Epithelial cell of esophagus (primary cell): ENCODE measurements around the gene TK1.

Source experiments
- DNase-seq: peaks from one replicate; pipeline ENCODE4 v3.0.0; 2010; ENCODE audit warnings: low read depth
- H3K4me3 ChIP-seq: 2 replicates; pipeline ENCODE4 v1.5.1; 2011; ENCODE audit warnings: mild to moderate bottlenecking, low read length, control low read depth
- TF ChIP-seq, protein P1 (sequence below): IDR thresholded peaks from 2 replicates; pipeline ENCODE4 v1.5.1; 2011; ENCODE audit warnings: low read depth, mild to moderate bottlenecking, low read length, control low read depth, inconsistent platforms; ENCODE audit not compliant: insufficient read depth; ENCODE audit errors: missing control alignments

Gene TK1

DNA sequence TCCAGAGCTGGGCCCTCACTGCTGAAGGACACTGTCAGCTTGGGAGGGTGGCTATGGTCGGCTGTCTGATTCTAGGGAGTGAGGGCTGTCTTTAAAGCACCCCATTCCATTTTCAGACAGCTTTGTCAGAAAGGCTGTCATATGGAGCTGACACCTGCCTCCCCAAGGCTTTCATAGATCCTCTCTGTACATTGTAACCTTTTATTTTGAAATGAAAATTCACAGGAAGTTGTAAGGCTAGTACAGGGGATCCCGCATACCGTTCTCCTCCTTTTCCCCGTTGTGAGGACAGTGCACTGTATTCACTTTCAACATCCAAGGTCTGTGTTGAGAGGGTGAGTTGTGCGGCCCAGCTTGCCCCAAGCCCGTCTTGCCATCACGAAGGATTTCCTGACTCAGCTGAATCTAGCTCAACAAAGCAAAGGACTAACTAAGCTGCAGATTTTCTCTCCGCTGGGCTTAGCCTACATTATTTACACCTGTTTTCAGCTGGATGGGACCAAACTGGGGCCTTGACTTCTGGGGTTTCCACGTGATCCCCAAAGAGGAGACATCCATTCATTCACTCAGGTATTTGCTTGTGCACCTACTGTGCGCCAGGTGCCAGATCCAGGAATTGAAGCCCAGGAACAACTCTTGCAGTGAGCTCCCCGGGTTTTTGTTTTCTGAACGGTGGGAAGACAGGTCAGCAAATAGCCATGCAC, 39.4 kb upstream of the TK1 start:
- H3K4me3 ChIP-seq: no peak overlapping the region
- TF ChIP-seq, protein P1, sequence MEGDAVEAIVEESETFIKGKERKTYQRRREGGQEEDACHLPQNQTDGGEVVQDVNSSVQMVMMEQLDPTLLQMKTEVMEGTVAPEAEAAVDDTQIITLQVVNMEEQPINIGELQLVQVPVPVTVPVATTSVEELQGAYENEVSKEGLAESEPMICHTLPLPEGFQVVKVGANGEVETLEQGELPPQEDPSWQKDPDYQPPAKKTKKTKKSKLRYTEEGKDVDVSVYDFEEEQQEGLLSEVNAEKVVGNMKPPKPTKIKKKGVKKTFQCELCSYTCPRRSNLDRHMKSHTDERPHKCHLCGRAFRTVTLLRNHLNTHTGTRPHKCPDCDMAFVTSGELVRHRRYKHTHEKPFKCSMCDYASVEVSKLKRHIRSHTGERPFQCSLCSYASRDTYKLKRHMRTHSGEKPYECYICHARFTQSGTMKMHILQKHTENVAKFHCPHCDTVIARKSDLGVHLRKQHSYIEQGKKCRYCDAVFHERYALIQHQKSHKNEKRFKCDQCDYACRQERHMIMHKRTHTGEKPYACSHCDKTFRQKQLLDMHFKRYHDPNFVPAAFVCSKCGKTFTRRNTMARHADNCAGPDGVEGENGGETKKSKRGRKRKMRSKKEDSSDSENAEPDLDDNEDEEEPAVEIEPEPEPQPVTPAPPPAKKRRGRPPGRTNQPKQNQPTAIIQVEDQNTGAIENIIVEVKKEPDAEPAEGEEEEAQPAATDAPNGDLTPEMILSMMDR: no peak
- DNase-seq: no peak

DNA sequence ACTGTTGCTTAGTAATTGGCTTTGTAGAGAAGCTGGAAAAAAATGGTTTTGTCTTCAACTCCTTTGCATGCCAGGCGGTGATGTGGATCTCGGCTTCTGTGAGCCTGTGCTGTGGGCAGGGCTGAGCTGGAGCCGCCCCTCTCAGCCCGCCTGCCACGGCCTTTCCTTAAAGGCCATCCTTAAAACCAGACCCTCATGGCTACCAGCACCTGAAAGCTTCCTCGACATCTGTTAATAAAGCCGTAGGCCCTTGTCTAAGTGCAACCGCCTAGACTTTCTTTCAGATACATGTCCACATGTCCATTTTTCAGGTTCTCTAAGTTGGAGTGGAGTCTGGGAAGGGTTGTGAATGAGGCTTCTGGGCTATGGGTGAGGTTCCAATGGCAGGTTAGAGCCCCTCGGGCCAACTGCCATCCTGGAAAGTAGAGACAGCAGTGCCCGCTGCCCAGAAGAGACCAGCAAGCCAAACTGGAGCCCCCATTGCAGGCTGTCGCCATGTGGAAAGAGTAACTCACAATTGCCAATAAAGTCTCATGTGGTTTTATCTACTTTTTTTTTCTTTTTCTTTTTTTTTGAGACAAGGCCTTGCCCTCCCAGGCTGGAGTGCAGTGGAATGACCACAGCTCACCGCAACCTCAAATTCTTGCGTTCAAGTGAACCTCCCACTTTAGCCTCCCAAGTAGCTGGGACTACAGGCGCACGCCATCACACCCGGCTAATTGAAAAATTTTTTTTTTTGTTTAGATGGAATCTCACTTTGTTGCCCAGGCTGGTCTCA, 38.4 kb upstream of the TK1 start:
- H3K4me3 ChIP-seq: no peak overlapping the region
- DNase-seq: no peak
- TF ChIP-seq, protein P1: no peak

DNA sequence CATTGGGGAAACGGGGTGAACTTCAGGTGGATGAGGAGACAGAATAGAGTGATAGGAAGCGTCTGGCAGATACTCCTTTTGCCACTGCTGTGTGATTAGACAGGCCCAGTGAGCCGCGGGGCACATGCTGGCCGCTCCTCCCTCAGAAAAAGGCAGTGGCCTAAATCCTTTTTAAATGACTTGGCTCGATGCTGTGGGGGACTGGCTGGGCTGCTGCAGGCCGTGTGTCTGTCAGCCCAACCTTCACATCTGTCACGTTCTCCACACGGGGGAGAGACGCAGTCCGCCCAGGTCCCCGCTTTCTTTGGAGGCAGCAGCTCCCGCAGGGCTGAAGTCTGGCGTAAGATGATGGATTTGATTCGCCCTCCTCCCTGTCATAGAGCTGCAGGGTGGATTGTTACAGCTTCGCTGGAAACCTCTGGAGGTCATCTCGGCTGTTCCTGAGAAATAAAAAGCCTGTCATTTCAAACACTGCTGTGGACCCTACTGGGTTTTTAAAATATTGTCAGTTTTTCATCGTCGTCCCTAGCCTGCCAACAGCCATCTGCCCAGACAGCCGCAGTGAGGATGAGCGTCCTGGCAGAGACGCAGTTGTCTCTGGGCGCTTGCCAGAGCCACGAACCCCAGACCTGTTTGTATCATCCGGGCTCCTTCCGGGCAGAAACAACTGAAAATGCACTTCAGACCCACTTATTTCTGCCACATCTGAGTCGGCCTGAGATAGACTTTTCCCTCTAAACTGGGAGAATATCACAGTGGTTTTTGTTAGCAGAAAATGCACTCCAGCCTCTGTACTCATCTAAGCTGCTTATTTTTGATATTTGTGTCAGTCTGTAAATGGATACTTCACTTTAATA, 37.6 kb upstream of the TK1 start:
- H3K4me3 ChIP-seq: no peak overlapping the region
- TF ChIP-seq, protein P1: no peak
- no peak for DNase-seq

DNA sequence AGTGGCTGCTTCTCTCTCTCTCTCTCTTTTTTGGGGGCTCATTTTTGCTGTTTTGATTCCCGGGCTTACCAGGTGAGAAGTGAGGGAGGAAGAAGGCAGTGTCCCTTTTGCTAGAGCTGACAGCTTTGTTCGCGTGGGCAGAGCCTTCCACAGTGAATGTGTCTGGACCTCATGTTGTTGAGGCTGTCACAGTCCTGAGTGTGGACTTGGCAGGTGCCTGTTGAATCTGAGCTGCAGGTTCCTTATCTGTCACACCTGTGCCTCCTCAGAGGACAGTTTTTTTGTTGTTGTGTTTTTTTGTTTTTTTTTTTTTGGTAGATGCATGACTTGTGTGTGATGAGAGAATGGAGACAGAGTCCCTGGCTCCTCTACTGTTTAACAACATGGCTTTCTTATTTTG, 36.9 kb upstream of the TK1 start:
- H3K4me3 ChIP-seq: no peak overlapping the region
- no peak for DNase-seq

DNA sequence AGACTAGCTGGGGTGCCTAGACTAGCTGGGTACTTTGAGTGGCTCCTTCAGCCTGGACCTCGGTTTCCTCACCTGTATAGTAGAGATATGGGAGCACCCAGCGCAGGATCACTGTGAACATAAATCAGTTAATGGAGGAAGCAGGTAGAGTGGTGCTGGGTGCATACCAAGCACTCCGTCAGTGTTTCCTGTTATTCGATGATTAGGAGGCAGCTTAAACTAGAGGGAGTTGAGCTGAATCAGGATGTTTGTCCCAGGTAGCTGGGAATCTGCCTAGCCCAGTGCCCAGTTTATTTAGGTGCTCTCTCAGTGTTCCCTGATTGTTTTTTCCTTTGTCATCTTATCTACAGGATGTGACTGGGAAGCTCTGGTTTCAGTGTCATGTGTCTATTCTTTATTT, 36.2 kb upstream of the TK1 start:
- TF ChIP-seq, protein P1: no peak
- no peak overlapping the region for H3K4me3 ChIP-seq
- no peak for DNase-seq

More for the DNA sequence above, 36.9 kb upstream of the TK1 start:
- TF ChIP-seq, protein P1: no peak

DNA sequence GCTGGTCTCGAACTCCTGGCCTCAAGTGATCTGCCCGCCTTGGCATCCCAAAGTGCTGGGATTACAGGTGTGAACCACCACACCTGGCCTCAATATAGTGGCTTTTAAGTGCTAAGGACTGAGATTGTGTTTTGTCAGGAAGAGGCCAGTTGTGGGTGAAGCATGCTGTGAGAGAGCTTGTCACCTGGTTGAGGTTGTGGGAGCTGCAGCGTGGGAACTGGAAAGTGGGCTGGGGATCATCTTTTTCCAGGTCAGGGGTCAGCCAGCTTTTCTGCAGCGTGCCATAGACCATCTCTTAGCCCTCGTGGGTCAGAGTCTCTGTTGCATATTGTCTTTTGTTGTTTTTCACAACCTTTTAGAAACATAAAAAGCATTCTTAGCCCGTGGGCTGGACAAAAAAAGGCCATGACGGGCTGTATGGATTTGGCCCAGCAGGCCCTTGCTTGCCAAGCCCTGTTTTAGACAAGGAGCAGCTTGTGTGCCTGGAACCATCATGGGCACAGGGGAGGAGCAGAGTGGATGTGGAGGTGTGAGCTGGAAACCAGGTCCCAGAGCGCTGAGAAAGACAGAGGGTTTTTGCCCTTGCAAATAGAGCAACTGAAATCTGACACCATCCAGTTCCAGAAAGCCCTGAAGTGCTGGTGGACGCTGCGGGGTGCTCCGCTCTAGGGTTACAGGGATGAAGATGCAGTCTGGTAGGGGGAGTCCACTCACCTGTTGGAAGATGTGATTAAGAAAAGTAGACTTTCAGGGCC, 32.7 kb upstream of the TK1 start:
- H3K4me3 ChIP-seq: no peak overlapping the region
- DNase-seq: peak; percentile 24
- TF ChIP-seq, protein P1: no peak
